Measurements from ENCODE around the gene MIEN1. TPM values are rescaled to one million over a fixed set of nuclear protein-coding genes. Genes with fewer than 3 reads are reported as not detected.

Gene MIEN1
- total and polyA plus RNA-seq, 2 of the 13 experiments (the other 11 are each of a cell fraction or from before 2014, with no cell fraction given) = 40.6 to 56.6 TPM

- TF ChIP-seq POGK (CRISPR knock-in tag; conservative IDR thresholded peaks at IDR 0.05) = peak; percentile 83
- TF ChIP-seq REL (CRISPR knock-in tag; conservative IDR thresholded peaks at IDR 0.05) = no peak; the same call in 1 of the 2 replicates
- no peak for TF ChIP-seq SP1 (IDR thresholded peaks at IDR 0.05)
- TF ChIP-seq SP1 (CRISPR knock-in tag; IDR thresholded peaks at IDR 0.05) = peak; percentile 70
- TF ChIP-seq HMG20A (CRISPR knock-in tag; IDR thresholded peaks at IDR 0.05; ENCODE audit: borderline replicate concordance) = peak; percentile 64; the same call in 1 of the 2 replicates
- TF ChIP-seq SAP130 (CRISPR knock-in tag; IDR thresholded peaks at IDR 0.05; ENCODE audit: low read depth) = peak; percentile 83
- TF ChIP-seq SMAD3 (CRISPR knock-in tag; IDR thresholded peaks at IDR 0.05) = peak; percentile 88
- TF ChIP-seq ZNF746 (CRISPR knock-in tag; IDR thresholded peaks at IDR 0.05) = peak; percentile 88
- peak; percentile 95 for TF ChIP-seq HIC2 (CRISPR knock-in tag; IDR thresholded peaks at IDR 0.05; ENCODE audit: low read depth)
- no peak for TF ChIP-seq ZNF20 (CRISPR knock-in tag; IDR thresholded peaks at IDR 0.05)
- peak in 1 of 2 experiments; percentile 83; a peak in 1 of 4 replicates for TF ChIP-seq KLF16 (CRISPR knock-in tag; IDR thresholded peaks at IDR 0.05)
- TF ChIP-seq ZNF609 (CRISPR knock-in tag; IDR thresholded peaks at IDR 0.05; ENCODE audit: borderline replicate concordance) = peak; percentile 66
- peak; percentile 50 for TF ChIP-seq GABPA (IDR thresholded peaks at IDR 0.05; ENCODE audit: low read depth, low read length)
- TF ChIP-seq GABPA (CRISPR knock-in tag; IDR thresholded peaks at IDR 0.05; ENCODE audit: low read depth) = peak; percentile 60; the same call in 1 of the 2 replicates
- 0 out of 2 replicates have a peak, but pooled peaks have one; percentile 31 for TF ChIP-seq ZNF256 (CRISPR knock-in tag; conservative IDR thresholded peaks at IDR 0.05)
- TF ChIP-seq TBL1XR1 (IDR thresholded peaks at IDR 0.05; ENCODE audit: borderline replicate concordance, low read length, partially characterized antibody) = no peak
- peak; percentile 81; the same call in 1 of the 2 replicates for TF ChIP-seq ZNF891 (CRISPR knock-in tag; IDR thresholded peaks at IDR 0.05)
- peak; percentile 37; the same call in 1 of the 2 replicates for TF ChIP-seq ZNF362 (CRISPR knock-in tag; IDR thresholded peaks at IDR 0.05; ENCODE audit: borderline replicate concordance)
- no peak for TF ChIP-seq MBNL3 (CRISPR knock-in tag; conservative IDR thresholded peaks at IDR 0.05)
- peak; percentile 51; the same call in 1 of the 2 replicates for TF ChIP-seq PITX1 (CRISPR knock-in tag; IDR thresholded peaks at IDR 0.05)
- TF ChIP-seq ZFP36L2 (CRISPR knock-in tag; IDR thresholded peaks at IDR 0.05) = 0 out of 2 replicates have a peak, but pooled peaks have one; percentile 68
Measured at GRCh38 chr17:39754161-39754957, 24.0 kb upstream of the MIEN1 start (continued).

Measured in HepG2 (cell line).